AG09319 (cell line): ENCODE data around the gene RBM44.
"Not testable (repeated sequence)": the region's sequence is repeated elsewhere in the genome, so short reads cannot be mapped to it uniquely, and the experiment has no call there.

Experiments
- DNase-seq: peaks from one replicate; pipeline ENCODE4 v3.0.0-alpha.2; 2010; ENCODE audit warnings: low read depth; ENCODE audit errors: extremely low read depth
- TF ChIP-seq, protein P1 (sequence below): IDR thresholded peaks from 2 replicates; pipeline ENCODE4 v1.5.1; 2011; ENCODE audit warnings: low read depth, mild to moderate bottlenecking, inconsistent platforms, low read length, moderate library complexity

RBM44 gene, protein sequence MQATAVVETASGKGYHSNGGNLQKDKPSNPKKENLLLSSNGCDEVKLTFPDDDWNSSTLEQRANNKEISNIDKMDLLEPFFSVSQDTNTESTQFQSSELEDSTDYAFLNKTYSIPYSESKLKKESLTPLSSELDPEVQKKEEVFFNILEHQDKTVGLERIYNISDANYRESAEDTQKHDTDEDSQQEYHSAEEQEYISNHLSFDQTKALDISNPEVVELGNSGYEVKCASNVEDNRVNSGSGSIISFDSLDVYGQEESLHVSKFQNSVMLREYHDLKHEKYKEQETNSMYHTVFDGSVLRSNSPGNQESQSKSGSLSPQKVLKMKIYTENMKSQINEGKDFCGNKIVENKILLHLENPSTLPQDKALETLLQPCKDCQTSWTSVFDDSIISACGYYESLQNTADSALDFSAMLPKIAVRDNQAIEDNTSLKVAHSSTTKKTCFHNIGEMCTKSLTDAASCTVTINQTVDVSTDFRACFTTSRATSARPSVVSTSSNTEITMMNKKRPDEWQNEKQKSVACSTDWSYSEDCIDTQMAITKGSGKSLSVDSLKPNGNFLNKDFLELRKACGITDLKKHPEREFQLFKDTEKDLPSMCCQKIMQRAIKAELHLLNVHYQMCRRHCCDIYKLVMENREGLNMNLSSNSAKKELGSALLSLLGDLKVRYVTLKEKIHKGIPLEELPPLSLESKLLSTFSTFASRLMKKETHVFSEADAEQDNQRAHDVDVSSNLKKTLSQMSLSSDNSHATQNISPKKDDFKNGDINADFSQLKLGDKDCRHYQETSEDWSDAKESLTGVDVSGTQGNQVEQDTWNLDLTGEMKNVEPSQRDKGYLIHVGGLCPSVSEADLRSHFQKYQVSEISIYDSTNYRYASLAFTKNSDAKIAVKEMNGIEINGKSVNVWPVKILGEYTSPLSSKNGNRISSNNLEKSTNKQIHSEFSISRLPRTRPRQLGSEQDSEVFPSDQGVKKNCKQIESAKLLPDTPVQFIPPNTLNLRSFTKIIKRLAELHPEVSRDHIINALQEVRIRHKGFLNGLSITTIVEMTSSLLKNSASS

DNA sequence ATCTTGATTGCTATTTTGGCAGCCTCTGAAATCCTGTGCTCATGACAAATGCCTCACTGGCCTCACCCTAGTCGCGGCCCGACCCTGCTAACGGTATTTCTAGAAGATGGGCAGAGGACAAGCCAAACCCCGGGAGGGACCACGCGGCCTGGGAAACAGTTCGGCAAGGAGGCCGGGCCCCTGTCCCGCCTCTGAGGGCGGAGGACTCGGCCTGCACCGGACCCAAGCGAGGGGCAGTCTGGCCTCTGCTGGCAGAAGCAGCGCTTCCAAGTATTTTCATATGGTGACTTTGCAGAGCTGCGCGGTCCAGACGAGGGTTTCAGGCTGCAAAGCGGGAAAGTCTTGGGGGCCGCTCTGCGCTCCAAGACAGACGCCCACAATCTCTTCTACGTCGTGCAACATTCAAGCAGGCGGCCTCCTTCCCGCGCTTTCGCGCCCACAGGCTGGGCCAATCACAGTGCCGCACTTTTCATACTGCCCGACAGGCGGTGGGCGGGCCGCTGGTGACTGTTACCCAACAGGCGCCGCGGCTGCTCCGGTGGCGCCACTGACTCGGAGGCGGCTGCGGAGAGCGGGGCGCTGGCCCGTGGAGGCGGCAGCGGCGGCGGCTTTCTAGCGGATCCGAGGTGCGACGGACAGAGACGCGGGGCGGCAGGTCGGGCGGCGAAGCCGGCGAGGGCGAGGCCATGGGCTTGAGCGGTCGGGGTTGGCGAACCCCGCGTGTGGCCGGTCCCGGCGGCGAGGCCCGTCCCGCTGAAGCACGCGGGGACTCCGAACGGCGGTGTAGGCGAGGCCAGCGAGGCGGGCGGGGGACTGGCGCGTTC lies at the start of gene RBM44:
Gene RBM44, plus strand, starts transcription at position 544 of the 824 bp plus-strand sequence. CDS start 14,831 bp downstream, outside the sequence.
- TF ChIP-seq, protein P1, sequence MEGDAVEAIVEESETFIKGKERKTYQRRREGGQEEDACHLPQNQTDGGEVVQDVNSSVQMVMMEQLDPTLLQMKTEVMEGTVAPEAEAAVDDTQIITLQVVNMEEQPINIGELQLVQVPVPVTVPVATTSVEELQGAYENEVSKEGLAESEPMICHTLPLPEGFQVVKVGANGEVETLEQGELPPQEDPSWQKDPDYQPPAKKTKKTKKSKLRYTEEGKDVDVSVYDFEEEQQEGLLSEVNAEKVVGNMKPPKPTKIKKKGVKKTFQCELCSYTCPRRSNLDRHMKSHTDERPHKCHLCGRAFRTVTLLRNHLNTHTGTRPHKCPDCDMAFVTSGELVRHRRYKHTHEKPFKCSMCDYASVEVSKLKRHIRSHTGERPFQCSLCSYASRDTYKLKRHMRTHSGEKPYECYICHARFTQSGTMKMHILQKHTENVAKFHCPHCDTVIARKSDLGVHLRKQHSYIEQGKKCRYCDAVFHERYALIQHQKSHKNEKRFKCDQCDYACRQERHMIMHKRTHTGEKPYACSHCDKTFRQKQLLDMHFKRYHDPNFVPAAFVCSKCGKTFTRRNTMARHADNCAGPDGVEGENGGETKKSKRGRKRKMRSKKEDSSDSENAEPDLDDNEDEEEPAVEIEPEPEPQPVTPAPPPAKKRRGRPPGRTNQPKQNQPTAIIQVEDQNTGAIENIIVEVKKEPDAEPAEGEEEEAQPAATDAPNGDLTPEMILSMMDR = no peak
- no peak for DNase-seq

GRCh38 chr2:237749002-237749401 lies 49.6 kb upstream of the RBM44 start:
- no peak for DNase-seq
- TF ChIP-seq, protein P1 = no peak

GRCh38 chr2:237749961-237750360 lies 48.6 kb upstream of the RBM44 start:
- no peak for DNase-seq
- TF ChIP-seq, protein P1 = no peak

DNA sequence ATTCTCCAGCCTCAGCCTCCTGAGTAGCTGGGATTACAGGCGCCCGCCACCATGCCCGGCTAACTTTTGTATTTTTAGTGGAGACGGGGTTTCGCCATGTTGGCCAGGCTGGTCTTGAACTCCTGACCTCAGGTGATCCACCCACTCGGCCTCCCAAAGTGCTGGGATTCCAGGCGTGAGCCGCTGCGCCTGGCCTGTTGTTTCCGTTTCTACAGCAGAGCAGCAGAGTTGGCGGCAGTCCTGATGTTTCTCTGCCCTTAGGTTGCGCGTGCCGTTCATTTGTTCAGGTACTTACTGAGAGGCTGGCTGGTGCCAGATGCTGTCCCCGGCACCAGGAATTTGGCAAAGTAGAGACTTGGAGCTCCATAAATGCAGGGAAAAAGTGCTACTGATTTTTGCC lies 48.1 kb upstream of the RBM44 start:
- DNase-seq = not testable (repeated sequence)

- no peak for DNase-seq
- TF ChIP-seq, protein P1 = no peak
Measured at GRCh38 chr2:237752761-237753165, 45.8 kb upstream of the RBM44 start.

GRCh38 chr2:237754182-237754581 lies 44.4 kb upstream of the RBM44 start:
- TF ChIP-seq, protein P1 = no peak
- DNase-seq = no peak

DNA sequence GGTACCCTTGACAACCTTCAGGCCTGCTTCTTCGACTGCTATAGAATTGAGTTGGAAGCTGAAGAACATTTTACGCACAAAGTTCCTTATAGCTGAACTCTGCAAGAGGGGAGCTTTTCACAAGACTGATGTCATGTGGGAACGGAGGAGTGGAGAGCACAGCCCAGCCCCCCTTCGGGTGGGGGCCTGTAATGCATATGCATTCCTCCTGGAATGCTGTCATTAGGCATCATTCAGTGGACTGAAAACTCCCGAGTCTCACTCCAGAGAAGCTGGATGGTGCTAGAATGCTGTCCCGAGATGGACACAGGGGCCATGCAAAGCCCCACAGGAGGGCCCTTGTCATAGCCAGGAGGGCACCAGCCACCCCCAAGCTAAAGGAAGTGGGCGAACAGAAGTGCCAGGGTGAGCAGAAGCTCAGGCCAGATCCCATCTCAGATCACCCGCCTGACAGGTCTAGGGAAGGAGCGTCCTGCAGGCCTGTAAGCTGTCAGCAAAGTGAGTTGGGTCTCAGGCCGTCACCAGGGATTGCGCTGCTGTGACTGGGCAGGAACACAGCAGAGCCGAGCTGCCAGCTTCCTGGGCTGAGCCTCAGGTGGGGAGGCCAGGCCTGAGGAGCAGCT lies 43.8 kb upstream of the RBM44 start:
- no peak for DNase-seq
- TF ChIP-seq, protein P1 = no peak
